GM12878 (cell line): ENCODE results near the gene NANOS2. TPM values are rescaled to one million over a fixed set of nuclear protein-coding genes. Genes with fewer than 3 reads are reported as not detected.

Source experiments
- ATAC-seq: fragments of 200-7000 bp; cut with Tn5 transposase; 3 replicates; pipeline ENCODE4 v1.9.1; 2020; ENCODE audit warnings: mild to moderate bottlenecking, moderate library complexity
- BruUV-seq: library from RNA; stranded (reverse); fragments of 400-500 nt; replicated peaks from 2 replicates; lab custom pipeline; 2021; lab: Mats Ljungman, UMichigan
- CTCF ChIA-PET: fragments of 300-600 bp; sonication (Branson Sonifier 250); formaldehyde crosslinking; extraction: SDS; loops from one replicate; lab custom pipeline; 2021; ENCODE audit warnings: inconsistent platforms; lab: Yijun Ruan, JAX
- POLR2A ChIA-PET: fragments of 350-600 bp; formaldehyde crosslinking; extraction: SDS; loops from one replicate; lab custom pipeline; 2021; ENCODE audit warnings: inconsistent platforms; lab: Charles Lee
- RAD21 ChIA-PET: fragments of 300-600 bp; sonication (Branson Sonifier 250); formaldehyde crosslinking; loops from one replicate; lab custom pipeline; 2023; ENCODE audit warnings: antibody characterized with exemption; ENCODE audit not compliant: unreplicated experiment; lab: Charles Lee
- SMC1A ChIA-PET: fragments of 300-600 bp; sonication (Branson Sonifier 250); formaldehyde crosslinking; loops from one replicate; lab custom pipeline; 2023; ENCODE audit not compliant: unreplicated experiment, uncharacterized antibody; lab: Charles Lee
- DNase-seq: peaks from one replicate; pipeline ENCODE4 v3.0.0-alpha.2; 2011; ENCODE audit warnings: low read depth, low spot score
- FAIRE-seq: peaks from 3 replicates; lab custom pipeline; 2011; peaks lifted over from hg19 to GRCh38; lab: Jason Lieb, UNC
- H2AFZ ChIP-seq: 2 replicates; pipeline ENCODE4 v1.6.0; 2011; ENCODE audit warnings: low read depth, low read length, control low read depth; ENCODE audit not compliant: control insufficient read depth
- H3K27ac ChIP-seq: 2 replicates; pipeline ENCODE4 v1.5.1; 2011; ENCODE audit warnings: control low read depth; ENCODE audit not compliant: control insufficient read depth, insufficient read depth
- H3K27me3 ChIP-seq, 2 experiments: replicated peaks in 1 of 2; 2 replicates each; pipeline versions ENCODE4 v1.6.0 to v1.6.1; 2011; ENCODE audit warnings: low read length in 1 of 2; ENCODE audit not compliant: control insufficient read depth in 2 of 2, insufficient read depth in 2 of 2
- H3K36me3 ChIP-seq, 2 experiments: 2 replicates each; pipeline ENCODE4 v1.5.1; 2011; ENCODE audit warnings: low read length in 1 of 2; ENCODE audit not compliant: control insufficient read depth in 2 of 2, insufficient read depth in 2 of 2
- H3K4me1 ChIP-seq: 2 replicates; pipeline ENCODE4 v1.6.1; 2011; ENCODE audit warnings: mild to moderate bottlenecking, low read length, moderate library complexity, mixed read lengths; ENCODE audit not compliant: control insufficient read depth, insufficient read depth
- H3K4me2 ChIP-seq: 2 replicates; pipeline ENCODE4 v1.6.0; 2011; ENCODE audit warnings: control low read depth; ENCODE audit not compliant: control insufficient read depth, insufficient read depth
- H3K4me3 ChIP-seq: fragments of 200-600 bp; sonication (generic); 2 replicates; pipeline ENCODE4 v1.5.1; 2016
- H3K79me2 ChIP-seq: 2 replicates; pipeline ENCODE4 v1.6.0; 2011; ENCODE audit warnings: low read length; ENCODE audit not compliant: control insufficient read depth, insufficient read depth
- H3K9ac ChIP-seq: 2 replicates; pipeline ENCODE4 v1.8.0; 2011; ENCODE audit warnings: low read length, control low read depth, mixed read lengths; ENCODE audit not compliant: control insufficient read depth, insufficient read depth
- H3K9me3 ChIP-seq: replicated peaks from 3 replicates; pipeline ENCODE4 v1.5.1; 2011; ENCODE audit warnings: mild to moderate bottlenecking, low read length; ENCODE audit not compliant: control insufficient read depth, insufficient read depth
- H4K20me1 ChIP-seq: 2 replicates; pipeline ENCODE4 v1.6.0; 2011; ENCODE audit not compliant: control insufficient read depth, insufficient read depth
- MEF2B ChIP-seq: fragments of 450-650 bp; IDR thresholded peaks from 2 replicates; pipeline ENCODE4 v1.6.1; 2018; ENCODE audit warnings: mild to moderate bottlenecking, moderate library complexity; ENCODE audit not compliant: partially characterized antibody, poor library complexity, severe bottlenecking
- WRNIP1 ChIP-seq: IDR thresholded peaks from 2 replicates; pipeline ENCODE4 v1.6.1; 2011; ENCODE audit warnings: low read depth, low read length, improper control_type of control experiment, borderline replicate concordance
- ZNF207 ChIP-seq: fragments of 450-650 bp; IDR thresholded peaks from 2 replicates; pipeline ENCODE4 v1.6.1; 2014; ENCODE audit warnings: antibody characterized with exemption, mild to moderate bottlenecking, borderline replicate concordance
- WGBS: methylation state at CpG from one replicate; pipeline ENCODE4 v1.1.6; 2016; ENCODE audit warnings: low lambda C conversion rate; ENCODE audit not compliant: insufficient replicate concordance, insufficient coverage; ENCODE audit errors: missing lambda C conversion rate; 5-methylcytosine and 5-hydroxymethylcytosine counted together
- in situ Hi-C: fragments of 300-500 bp; cut with MboI; formaldehyde crosslinking; loops from 9 replicates; pipeline ENCODE4 v1.14.3; 2018; ENCODE audit warnings: mixed read lengths
- intact Hi-C: fragments of 100-400 bp; cut with micrococcal nuclease; formaldehyde crosslinking; loops from one replicate; pipeline ENCODE4 v1.14.2; 2022; ENCODE audit not compliant: unreplicated experiment
- polyA plus RNA-seq, 11 experiments: library from polyadenylated mRNA; depleted of rRNA in 4 of 11; unstranded in 6 of 11; stranded (reverse) in 5 of 11; fragments of >200 nt; fragmentation: Nextera tagmentation in 4 of 11; fragmentation: Illumina TruSeq in 1 of 11; extraction: Ambion mirVana in 4 of 11; extraction: Trizol in 1 of 11; gene quantifications; 1 replicate in 1 of 11; 2 replicates in 10 of 11; pipeline versions ENCODE4 v1.2.1 to v1.2.3, GENCODE V29; 2011 to 2016; ENCODE audit warnings: inconsistent platforms in 2 of 11, missing spikeins in 2 of 11, low read depth in 1 of 11
- total RNA-seq, 4 experiments: library from RNA; depleted of rRNA in 3 of 4; stranded (reverse); fragments of >200 nt in 3 of 4; fragmentation: Illumina TruSeq in 1 of 4; extraction: Trizol in 1 of 4; gene quantifications; 2 replicates each; pipeline versions ENCODE4 v1.2.1 to v1.2.3, GENCODE V29; 2013 to 2021
- TF ChIP-seq, protein P1 (sequence below): fragments of 450-650 bp; IDR thresholded peaks from 2 replicates; pipeline ENCODE4 v1.6.1; 2017; ENCODE audit warnings: low read depth, mild to moderate bottlenecking, moderate library complexity
- TF ChIP-seq, protein P2 (sequence below): IDR thresholded peaks from 2 replicates; pipeline ENCODE4 v1.6.1; 2012; ENCODE audit warnings: low read length, inconsistent platforms

The NANOS2 gene
- total and polyA plus RNA-seq, 10 of the 15 experiments (the other 5 are each of a cell fraction or from before 2014, with no cell fraction given), result not detected

DNA sequence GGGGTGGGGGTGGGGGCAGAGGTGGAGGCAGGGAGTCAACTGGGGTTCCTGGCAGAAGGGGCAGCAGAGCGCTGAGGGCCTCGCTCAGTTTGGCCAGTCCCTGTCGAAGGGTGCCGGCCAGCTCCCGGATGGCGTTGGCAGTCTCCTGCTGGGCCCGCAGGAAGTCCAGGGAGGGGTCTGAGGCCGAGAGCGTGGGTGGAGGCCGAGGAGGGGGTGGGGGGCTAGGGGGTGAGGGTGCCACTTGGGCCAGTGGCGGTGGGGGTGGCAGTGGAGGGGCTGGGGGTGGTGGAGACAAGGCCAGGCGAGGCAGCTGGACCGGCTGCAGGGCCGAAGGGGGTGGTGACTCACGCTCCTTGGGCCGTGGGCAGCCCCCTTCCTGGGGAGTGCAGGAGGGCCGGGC, 23.7 kb downstream of the NANOS2 start:
- ATAC-seq, result no peak
- TF ChIP-seq ZNF207, result no peak
- TF ChIP-seq, protein P1, sequence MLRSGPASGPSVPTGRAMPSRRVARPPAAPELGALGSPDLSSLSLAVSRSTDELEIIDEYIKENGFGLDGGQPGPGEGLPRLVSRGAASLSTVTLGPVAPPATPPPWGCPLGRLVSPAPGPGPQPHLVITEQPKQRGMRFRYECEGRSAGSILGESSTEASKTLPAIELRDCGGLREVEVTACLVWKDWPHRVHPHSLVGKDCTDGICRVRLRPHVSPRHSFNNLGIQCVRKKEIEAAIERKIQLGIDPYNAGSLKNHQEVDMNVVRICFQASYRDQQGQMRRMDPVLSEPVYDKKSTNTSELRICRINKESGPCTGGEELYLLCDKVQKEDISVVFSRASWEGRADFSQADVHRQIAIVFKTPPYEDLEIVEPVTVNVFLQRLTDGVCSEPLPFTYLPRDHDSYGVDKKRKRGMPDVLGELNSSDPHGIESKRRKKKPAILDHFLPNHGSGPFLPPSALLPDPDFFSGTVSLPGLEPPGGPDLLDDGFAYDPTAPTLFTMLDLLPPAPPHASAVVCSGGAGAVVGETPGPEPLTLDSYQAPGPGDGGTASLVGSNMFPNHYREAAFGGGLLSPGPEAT, result no peak
- TF ChIP-seq, protein P2, sequence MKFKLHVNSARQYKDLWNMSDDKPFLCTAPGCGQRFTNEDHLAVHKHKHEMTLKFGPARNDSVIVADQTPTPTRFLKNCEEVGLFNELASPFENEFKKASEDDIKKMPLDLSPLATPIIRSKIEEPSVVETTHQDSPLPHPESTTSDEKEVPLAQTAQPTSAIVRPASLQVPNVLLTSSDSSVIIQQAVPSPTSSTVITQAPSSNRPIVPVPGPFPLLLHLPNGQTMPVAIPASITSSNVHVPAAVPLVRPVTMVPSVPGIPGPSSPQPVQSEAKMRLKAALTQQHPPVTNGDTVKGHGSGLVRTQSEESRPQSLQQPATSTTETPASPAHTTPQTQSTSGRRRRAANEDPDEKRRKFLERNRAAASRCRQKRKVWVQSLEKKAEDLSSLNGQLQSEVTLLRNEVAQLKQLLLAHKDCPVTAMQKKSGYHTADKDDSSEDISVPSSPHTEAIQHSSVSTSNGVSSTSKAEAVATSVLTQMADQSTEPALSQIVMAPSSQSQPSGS, result no peak
- TF ChIP-seq MEF2B, result no peak
- no peak for TF ChIP-seq WRNIP1
- no peak overlapping the region for H3K4me3 ChIP-seq
- H3K4me2 ChIP-seq, result no peak overlapping the region
- ChIA-PET CTCF (no interaction called here), POLR2A (interaction anchor here (0.6 kb wide), 1 partner anchor 175 kb away, joined by 4 read pairs; no protein-coding TSS in a partner anchor), SMC1A (no interaction called here), RAD21 (no interaction called here)
- WGBS, result 87% methylated on average over 13 of the region's 17 CpGs
- intact Hi-C loops, result no loop called here
- DNase-seq, result no peak
- no peak for FAIRE-seq
- H3K79me2 ChIP-seq, result no peaks in the 10 kb centered on the region
- no TSS peak for BruUV-seq
- no peaks in the 10 kb centered on the region for H3K27me3 ChIP-seq
- H2AFZ ChIP-seq, result no peak overlapping the region
- no peaks in the 10 kb centered on the region; a peak in 1 of 4 replicates for H3K36me3 ChIP-seq
- H3K4me1 ChIP-seq, result peaks cover 3% of the 10 kb centered on the region; the same call in 1 of the 2 replicates
- in situ Hi-C loops, result no loop called here
- no peak overlapping the region for H3K9ac ChIP-seq
- no peaks in the 10 kb centered on the region for H4K20me1 ChIP-seq
- H3K9me3 ChIP-seq, result no peaks in the 10 kb centered on the region
- no peak overlapping the region for H3K27ac ChIP-seq
